Measurements from ENCODE around the gene AIP. TPM values are rescaled to one million over a fixed set of nuclear protein-coding genes. Genes with fewer than 3 reads are reported as not detected.

Gene AIP
- total and polyA plus RNA-seq, 2 donors (not counting 3 experiments of a cell fraction or from before 2014, with no cell fraction given): 46.3 to 114 TPM

- H3K9ac ChIP-seq (replicated peaks; ENCODE audit: extremely low read depth, insufficient read depth, low read length): no peak overlapping the region
- H3K9me3 ChIP-seq (replicated peaks; ENCODE audit: control insufficient read depth, insufficient read depth, low read length): no peaks in the 10 kb centered on the region
- H3K27me3 ChIP-seq (ENCODE audit: control insufficient read depth in 2 of 2, insufficient read depth in 2 of 2, low read length in 2 of 2): no peaks in the 10 kb centered on the region
- dilution Hi-C loops (cut with MboI; ENCODE audit: extremely low pct_ligation_motif_present, low sequenced_read_pairs) (no loop called here), intact Hi-C loops (cut with micrococcal nuclease) (no loop called here)
- no peaks in the 10 kb centered on the region for H3K79me2 ChIP-seq (ENCODE audit: control insufficient read depth, insufficient read depth, low read length)
- no peak overlapping the region for H3K27ac ChIP-seq (ENCODE audit: insufficient read depth, low read depth, low read length)
- no peaks in the 10 kb centered on the region for H3K4me1 ChIP-seq (ENCODE audit: control insufficient read depth, extremely low read depth, insufficient read depth, low read length)
- CTCF ChIA-PET: no interaction called here
- no peak for DNase-seq (ENCODE audit: low read depth, low spot score)
- TF ChIP-seq MYC (IDR thresholded peaks at IDR 0.05; ENCODE audit: low read depth, low read length): no peak
- no peak for TF ChIP-seq EZH2 (IDR thresholded peaks at IDR 0.05; ENCODE audit: borderline replicate concordance, low read depth, low read length, severe bottlenecking)
- no peak for TF ChIP-seq POLR2A (IDR thresholded peaks at IDR 0.05; ENCODE audit: low read depth, low read length)
- no peak for TF ChIP-seq CTCF (IDR thresholded peaks at IDR 0.05; ENCODE audit: extremely low read depth in 1 of 2, insufficient read depth in 1 of 2, low read depth in 1 of 2, low read length in 2 of 2)
- TF ChIP-seq, protein P1, sequence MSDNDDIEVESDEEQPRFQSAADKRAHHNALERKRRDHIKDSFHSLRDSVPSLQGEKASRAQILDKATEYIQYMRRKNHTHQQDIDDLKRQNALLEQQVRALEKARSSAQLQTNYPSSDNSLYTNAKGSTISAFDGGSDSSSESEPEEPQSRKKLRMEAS (IDR thresholded peaks at IDR 0.05; ENCODE audit: insufficient read depth, insufficient read length): no peak
- TF ChIP-seq JUN (IDR thresholded peaks at IDR 0.05; ENCODE audit: borderline replicate concordance, insufficient read depth, insufficient read length, low read depth): no peak
- no peak for TF ChIP-seq GATA2 (IDR thresholded peaks at IDR 0.05; ENCODE audit: insufficient read depth, insufficient read length, low read depth, low read length)
- no peak for TF ChIP-seq POLR2AphosphoS5 (IDR thresholded peaks at IDR 0.05; ENCODE audit: insufficient read depth, low read depth, low read length)
- TF ChIP-seq FOS (IDR thresholded peaks at IDR 0.05; ENCODE audit: borderline replicate concordance, insufficient read depth, low read length): no peak
- H4K20me1 ChIP-seq (replicated peaks; ENCODE audit: control insufficient read depth, extremely low read depth, insufficient read depth, low read length): no peaks in the 10 kb centered on the region
- POLR2A ChIA-PET: no interaction called here
- no peak overlapping the region for H3K4me2 ChIP-seq (ENCODE audit: insufficient read depth, low read length)
- H3K4me3 ChIP-seq (replicated peaks in 1 of 3; ENCODE audit: insufficient read depth in 1 of 3, low read depth in 1 of 3, low read length in 3 of 3): no peak overlapping the region
- H3K9me1 ChIP-seq (replicated peaks; ENCODE audit: control insufficient read depth, extremely low read depth, insufficient read depth, low read length): no peaks in the 10 kb centered on the region
- H3K36me3 ChIP-seq (ENCODE audit: control insufficient read depth in 2 of 2, extremely low read depth in 1 of 2, insufficient read depth in 2 of 2, low read length in 2 of 2): peaks cover 0 to 9% of the 10 kb centered on the region in 2 experiments
- no peak overlapping the region for H2AFZ ChIP-seq (ENCODE audit: low read depth, low read length)
- no peak for FAIRE-seq
- BruUV-seq (replicated peaks): no TSS peak
Measured at GRCh38 chr11:67493548-67494370, 10.9 kb downstream of the AIP start.

Measured in endothelial cell of umbilical vein (primary cell).